ENCODE data around the gene SEC16B. TPM values are rescaled to one million over a fixed set of nuclear protein-coding genes. Genes with fewer than 3 reads are reported as not detected.
A peak's percentile ranks its signal among the peaks of the same experiment; 100 is the strongest.

The SEC16B gene
- total and polyA plus RNA-seq, 2 of the 13 experiments (the other 11 are each of a cell fraction or from before 2014, with no cell fraction given): 4.6 to 5.8 TPM

GRCh38 chr1:177969825-177970371, at the start of gene SEC16B (continued):
- TF ChIP-seq IRF1 (CRISPR knock-in tag; IDR thresholded peaks at IDR 0.05; ENCODE audit: low read depth) (no peak), ZGPAT (CRISPR knock-in tag; IDR thresholded peaks at IDR 0.05) (0 out of 2 replicates have a peak, but pooled peaks have one; percentile 31), KAT7 (CRISPR knock-in tag; IDR thresholded peaks at IDR 0.05; ENCODE audit: borderline replicate concordance) (0 out of 2 replicates have a peak, but pooled peaks have one; percentile 50), STAG1 (CRISPR knock-in tag; IDR thresholded peaks at IDR 0.05) (no peak), SMAD1 (CRISPR knock-in tag; IDR thresholded peaks at IDR 0.05; ENCODE audit: borderline replicate concordance, low read depth) (no peak), ISX (CRISPR knock-in tag; conservative IDR thresholded peaks at IDR 0.05) (no peak), HIC2 (CRISPR knock-in tag; IDR thresholded peaks at IDR 0.05; ENCODE audit: low read depth) (no peak), JUND (CRISPR knock-in tag; IDR thresholded peaks at IDR 0.05) (peak; percentile 78), JDP2 (CRISPR knock-in tag; IDR thresholded peaks at IDR 0.05; ENCODE audit: borderline replicate concordance) (no peak), POLR2G (IDR thresholded peaks at IDR 0.05; ENCODE audit: low read depth, low read length) (peak; percentile 83), PHF8 (CRISPR knock-in tag; IDR thresholded peaks at IDR 0.05) (peak; percentile 57), ZNF605 (CRISPR knock-in tag; IDR thresholded peaks at IDR 0.05) (peak; percentile 89), THAP11 (CRISPR knock-in tag; IDR thresholded peaks at IDR 0.05) (no peak), PITX1 (CRISPR knock-in tag; IDR thresholded peaks at IDR 0.05) (0 out of 2 replicates have a peak, but pooled peaks have one; percentile 12), NFIC (IDR thresholded peaks at IDR 0.05; ENCODE audit: low read length) (peak; percentile 18; the same call in 1 of the 2 replicates), ZSCAN9 (CRISPR knock-in tag; IDR thresholded peaks at IDR 0.05; ENCODE audit: borderline replicate concordance) (peak; percentile 16; the same call in 1 of the 2 replicates), ELF4 (CRISPR knock-in tag; IDR thresholded peaks at IDR 0.05; ENCODE audit: borderline replicate concordance) (peak; percentile 86), RARA (CRISPR knock-in tag; IDR thresholded peaks at IDR 0.05) (0 out of 2 replicates have a peak, but pooled peaks have one; percentile 27), CENPBD1 (CRISPR knock-in tag; IDR thresholded peaks at IDR 0.05; ENCODE audit: borderline replicate concordance, low read depth) (no peak), ZNF292 (CRISPR knock-in tag; IDR thresholded peaks at IDR 0.05; ENCODE audit: borderline replicate concordance, low read depth) (0 out of 2 replicates have a peak, but pooled peaks have one; percentile 56), CENPT (CRISPR knock-in tag; IDR thresholded peaks at IDR 0.05; ENCODE audit: low read depth) (no peak), ZNF564 (CRISPR knock-in tag; IDR thresholded peaks at IDR 0.05) (0 out of 2 replicates have a peak, but pooled peaks have one; percentile 69), ZNF883 (CRISPR knock-in tag; IDR thresholded peaks at IDR 0.05; ENCODE audit: not compliant biosample characterization) (peak; percentile 57), ZNF468 (CRISPR knock-in tag; IDR thresholded peaks at IDR 0.05) (no peak), ZNF530 (CRISPR knock-in tag; IDR thresholded peaks at IDR 0.05; ENCODE audit: low read depth) (no peak), CEBPG (CRISPR knock-in tag; IDR thresholded peaks at IDR 0.05) (0 out of 2 replicates have a peak, but pooled peaks have one; percentile 16), GLI4 (CRISPR knock-in tag; IDR thresholded peaks at IDR 0.05; ENCODE audit: borderline replicate concordance) (0 out of 2 replicates have a peak, but pooled peaks have one; percentile 32)

Measured in HepG2 (cell line).